IPS-15b (cell line): Measurements from ENCODE around the gene RIIAD1.
"Not testable (repeated sequence)": the region's sequence is repeated elsewhere in the genome, so short reads cannot be mapped to it uniquely, and the experiment has no call there.

Experiments
- H3K27me3 ChIP-seq: one replicate; pipeline ENCODE4 v1.6.1; 2013; ENCODE audit warnings: low read length; ENCODE audit not compliant: control insufficient read depth, insufficient read depth
- H3K36me3 ChIP-seq: one replicate; pipeline ENCODE4 v1.6.1; 2013; ENCODE audit warnings: low read length; ENCODE audit not compliant: control insufficient read depth, insufficient read depth
- H3K4me1 ChIP-seq: one replicate; pipeline ENCODE4 v1.6.1; 2013; ENCODE audit warnings: mild to moderate bottlenecking, low read length; ENCODE audit not compliant: control insufficient read depth, insufficient read depth
- H3K4me3 ChIP-seq: one replicate; pipeline ENCODE4 v1.5.1; 2013; ENCODE audit warnings: low read depth, low read length
- H3K9ac ChIP-seq: one replicate; pipeline ENCODE4 v1.6.1; 2013; ENCODE audit warnings: low read depth, mild to moderate bottlenecking, low read length
- H3K9me3 ChIP-seq: one replicate; pipeline ENCODE4 v1.6.1; 2013; ENCODE audit warnings: mild to moderate bottlenecking, low read length; ENCODE audit not compliant: control insufficient read depth, insufficient read depth

The RIIAD1 gene

DNA sequence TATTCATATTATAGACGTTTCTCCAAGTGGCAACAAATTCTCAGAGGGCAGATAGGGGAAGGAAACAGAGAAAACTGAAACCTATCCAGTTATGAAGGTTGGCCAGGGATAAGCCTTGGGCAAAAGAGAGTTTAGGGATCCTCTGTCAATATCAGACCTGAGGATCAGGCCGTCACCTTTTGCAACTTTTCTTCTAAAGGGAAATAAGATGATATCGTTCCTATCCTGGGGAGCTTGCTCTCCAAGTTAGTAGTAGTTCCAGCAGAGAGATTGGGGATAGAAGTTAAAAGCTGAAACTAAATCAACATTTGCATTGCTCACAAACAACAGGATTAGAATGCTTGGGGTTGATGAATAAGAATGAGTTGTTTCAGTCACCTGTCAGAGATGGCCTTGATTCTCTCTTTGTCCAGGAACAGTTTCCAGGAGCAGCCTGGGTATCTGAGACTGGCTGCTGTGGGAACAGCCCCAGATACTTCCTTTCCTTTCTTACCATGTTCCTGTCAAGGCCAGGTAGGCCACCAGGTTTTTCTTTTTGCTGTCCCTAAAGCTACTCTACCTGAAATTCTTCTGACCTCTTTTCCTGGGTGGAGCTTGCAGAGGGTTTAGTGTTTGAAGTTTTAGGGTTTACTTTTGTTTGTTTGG lies 2.5 kb downstream of the RIIAD1 start:
- Histone ChIP-seq H3K4me3 (no peak overlapping the region), H3K36me3 (no peaks in the 10 kb centered on the region), H3K9ac (no peak overlapping the region), H3K27me3 (peaks cover 46% of the 10 kb centered on the region), H3K4me1 (peaks cover 22% of the 10 kb centered on the region), H3K9me3 (no peaks in the 10 kb centered on the region)

DNA sequence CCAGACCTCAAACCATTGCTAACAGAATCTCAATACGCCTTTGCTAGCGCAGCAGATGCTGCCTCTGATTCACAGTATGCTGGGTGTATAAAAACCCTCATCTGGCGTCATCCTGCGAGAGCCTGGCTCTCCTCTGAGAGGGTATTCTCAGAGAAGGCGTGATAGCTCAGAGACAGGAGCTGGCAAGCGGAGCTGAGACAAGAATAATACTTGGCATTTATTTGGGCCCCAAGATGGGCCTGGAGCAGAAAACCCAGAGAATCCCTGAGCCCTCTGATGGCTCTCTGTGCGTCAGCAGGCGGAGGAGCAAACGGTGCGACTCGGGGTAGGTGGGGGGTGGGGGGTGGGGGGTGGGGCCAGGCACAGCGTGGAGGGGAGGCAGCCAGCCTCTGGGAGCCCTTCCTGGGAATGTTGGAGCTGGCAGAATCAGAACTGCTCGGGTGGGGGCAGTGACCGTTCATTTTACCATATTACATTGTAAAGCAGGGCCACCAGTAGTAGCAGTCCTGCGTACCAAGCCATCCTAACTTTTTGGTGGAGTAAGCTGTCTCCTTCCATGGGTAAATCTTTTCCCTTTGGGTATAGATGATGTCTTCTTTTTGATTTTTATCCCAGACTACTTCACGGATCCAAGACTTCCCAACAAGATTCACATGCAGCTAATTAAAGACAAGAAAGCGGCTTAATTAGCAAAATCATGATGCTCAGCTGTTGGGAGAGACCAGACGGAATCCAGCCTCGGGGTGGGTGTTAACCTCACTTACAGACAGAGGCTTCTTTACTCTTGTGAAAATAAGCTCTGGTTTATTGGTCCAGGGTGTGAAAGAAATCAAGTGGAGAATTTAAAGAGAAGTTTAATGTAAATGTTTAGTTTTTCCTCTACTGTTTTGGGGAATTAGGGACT lies 7.1 kb downstream of the RIIAD1 start:
- Histone ChIP-seq H3K27me3 (peaks cover 9% of the 10 kb centered on the region), H3K9ac (no peak overlapping the region), H3K4me3 (peak overlapping the region; percentile 27), H3K9me3 (no peaks in the 10 kb centered on the region), H3K36me3 (no peaks in the 10 kb centered on the region), H3K4me1 (peaks cover 21% of the 10 kb centered on the region)

DNA sequence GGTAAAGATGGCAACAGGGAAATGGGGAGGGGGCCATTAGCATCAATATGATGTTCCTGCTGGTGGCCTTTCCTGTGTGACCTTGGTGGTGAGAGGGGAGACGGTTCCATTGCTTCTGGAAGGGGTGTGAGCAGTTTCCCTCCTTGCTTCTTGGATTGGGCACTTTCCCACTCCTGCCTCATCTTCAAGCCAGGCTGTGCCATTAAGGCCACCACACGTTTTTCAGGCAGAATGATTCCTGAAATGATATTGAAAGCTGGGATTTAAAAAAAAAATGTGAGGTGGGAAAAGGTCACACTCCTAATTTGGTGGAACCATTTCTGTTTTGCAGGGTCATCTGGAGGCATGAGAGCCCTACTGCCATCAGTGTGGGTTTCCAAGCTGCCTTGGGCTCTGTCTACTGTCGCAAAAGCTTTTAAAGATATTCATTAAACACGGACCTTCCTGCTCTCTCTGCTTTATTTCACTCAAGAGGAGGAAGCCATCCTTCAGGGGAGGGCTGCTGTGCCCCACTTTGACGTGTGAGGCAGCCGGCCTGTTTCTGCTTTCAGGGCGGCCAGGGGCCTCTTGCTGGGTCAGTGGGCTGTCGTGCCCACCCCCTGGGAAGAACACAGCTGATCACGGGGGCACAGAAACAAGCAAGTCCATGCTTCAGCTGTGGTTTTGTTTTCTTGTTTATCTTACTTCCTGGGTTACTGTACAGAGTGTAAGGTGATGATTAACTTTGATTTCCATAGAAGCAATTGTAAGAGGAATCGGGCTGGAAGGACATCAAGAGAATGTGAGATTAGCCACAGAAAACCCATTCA lies 8.0 kb downstream of the RIIAD1 start:
- Histone ChIP-seq H3K27me3 (peaks cover 6% of the 10 kb centered on the region), H3K4me3 (no peak overlapping the region), H3K9ac (no peak overlapping the region), H3K4me1 (peaks cover 14% of the 10 kb centered on the region), H3K36me3 (no peaks in the 10 kb centered on the region), H3K9me3 (no peaks in the 10 kb centered on the region)

DNA sequence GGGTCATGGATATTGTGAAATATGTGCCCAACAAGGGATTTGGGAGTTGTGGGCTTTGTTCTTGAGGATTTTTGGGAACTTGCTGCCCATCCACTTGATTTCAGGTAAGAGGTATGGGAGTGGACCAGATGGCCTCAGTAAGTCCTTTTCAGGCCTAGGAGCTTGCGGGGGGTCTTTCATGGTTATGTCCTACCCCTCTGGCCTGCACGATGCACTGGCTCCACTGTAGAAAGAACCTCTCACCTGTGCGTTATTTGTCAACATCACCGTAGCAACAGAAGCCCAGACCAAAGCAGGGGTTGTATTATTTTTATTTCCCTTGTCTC lies 8.6 kb downstream of the RIIAD1 start:
- Histone ChIP-seq H3K9me3 (no peaks in the 10 kb centered on the region), H3K4me1 (peaks cover 12% of the 10 kb centered on the region), H3K9ac (no peak overlapping the region), H3K27me3 (peaks cover 6% of the 10 kb centered on the region), H3K36me3 (no peaks in the 10 kb centered on the region), H3K4me3 (no peak overlapping the region)

DNA sequence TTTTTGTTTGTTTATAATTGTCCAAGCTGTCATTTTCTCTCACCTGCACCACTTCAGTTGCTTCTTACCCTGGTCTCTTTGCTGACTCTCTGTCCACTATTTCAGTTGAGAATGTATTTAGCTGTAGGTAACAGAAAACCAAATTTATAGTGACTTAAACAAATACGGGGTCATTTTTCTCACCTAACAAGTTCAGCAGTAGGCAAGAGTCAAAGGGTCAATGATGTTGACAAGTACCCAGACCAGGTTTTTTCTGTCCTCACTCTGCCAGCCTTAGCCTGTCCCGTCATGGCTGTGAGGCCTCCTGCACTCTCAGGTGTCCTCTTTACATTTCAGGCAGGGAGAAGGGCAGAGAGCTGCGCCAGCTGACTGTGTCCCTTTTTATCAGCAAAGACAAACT lies 11.8 kb downstream of the RIIAD1 start:
- Histone ChIP-seq H3K9me3 (peaks cover 10% of the 10 kb centered on the region), H3K36me3 (no peaks in the 10 kb centered on the region), H3K9ac (no peak overlapping the region), H3K4me3 (no peak overlapping the region), H3K4me1 (peaks cover 6% of the 10 kb centered on the region), H3K27me3 (no peaks in the 10 kb centered on the region)

DNA sequence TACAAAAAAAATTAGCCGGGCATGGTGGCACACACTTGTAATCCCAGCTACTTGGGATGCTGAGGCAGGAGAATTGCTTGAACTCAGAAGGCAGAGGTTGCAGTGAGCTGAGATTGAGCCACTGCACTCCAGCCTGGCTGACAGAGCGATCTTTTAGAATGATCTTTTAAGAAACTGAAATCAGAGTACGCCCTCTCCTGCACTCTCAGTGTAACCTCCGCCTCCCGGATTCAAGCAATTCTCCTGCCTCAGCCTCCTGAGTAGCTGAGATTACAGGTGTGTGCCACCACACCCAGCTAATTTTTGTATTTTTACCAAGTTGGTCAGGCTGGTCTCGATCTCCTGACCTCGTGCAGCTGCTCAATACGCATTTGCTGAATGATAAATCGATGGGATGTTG lies 12.7 kb downstream of the RIIAD1 start:
- not testable (repeated sequence) for H3K4me3 ChIP-seq, H3K36me3 ChIP-seq, H3K4me1 ChIP-seq, H3K27me3 ChIP-seq, H3K9ac ChIP-seq
- H3K9me3 ChIP-seq, result peaks cover 10% of the 10 kb centered on the region

DNA sequence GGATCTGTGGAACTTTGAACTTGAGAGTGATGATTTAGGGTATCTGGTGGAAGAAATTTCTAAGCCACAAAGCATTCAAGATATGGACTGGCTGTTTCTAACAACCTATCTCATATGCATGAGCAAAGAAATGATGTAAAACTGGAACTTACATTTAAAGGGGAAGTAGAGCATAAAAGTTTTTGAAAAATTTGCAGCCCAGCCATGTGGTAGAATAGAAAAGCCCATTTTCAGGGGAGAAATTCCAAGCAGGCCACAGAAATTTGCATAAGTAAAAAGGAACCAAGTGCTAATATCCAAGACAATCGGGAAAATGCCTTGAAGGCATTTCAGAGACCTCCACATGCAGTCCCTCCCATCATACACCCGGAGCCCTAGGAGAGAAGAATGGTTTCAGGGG lies 15.7 kb downstream of the RIIAD1 start:
- Histone ChIP-seq H3K4me3 (no peak overlapping the region), H3K9me3 (peaks cover 10% of the 10 kb centered on the region), H3K4me1 (no peaks in the 10 kb centered on the region), H3K27me3 (no peaks in the 10 kb centered on the region), H3K9ac (no peak overlapping the region), H3K36me3 (no peaks in the 10 kb centered on the region)

DNA sequence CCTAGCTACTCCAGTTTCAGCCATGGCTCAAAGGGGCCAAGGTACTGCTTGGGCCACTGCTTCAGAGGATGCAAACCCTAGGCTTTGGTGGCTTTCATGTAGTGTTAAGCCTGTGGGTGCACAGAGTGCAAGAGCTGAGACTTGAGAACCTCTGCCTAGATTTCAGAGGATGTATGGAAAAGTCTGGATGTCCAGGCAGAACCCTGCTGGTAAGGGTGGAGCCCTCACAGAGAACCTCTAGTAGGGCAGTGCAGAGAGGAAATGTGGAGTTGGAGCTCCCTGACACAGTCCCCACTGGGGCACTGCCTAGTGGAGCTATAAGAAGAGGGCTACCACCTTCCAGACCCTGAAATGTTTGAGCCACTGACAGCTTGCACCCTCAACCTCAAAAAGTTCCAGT lies 16.2 kb downstream of the RIIAD1 start:
- H3K27me3 ChIP-seq, result no peaks in the 10 kb centered on the region
- no peaks in the 10 kb centered on the region for H3K4me1 ChIP-seq
- H3K9ac ChIP-seq, result no peak overlapping the region
- peaks cover 10% of the 10 kb centered on the region for H3K9me3 ChIP-seq
- H3K36me3 ChIP-seq, result no peaks in the 10 kb centered on the region
- H3K4me3 ChIP-seq, result no peak overlapping the region

DNA sequence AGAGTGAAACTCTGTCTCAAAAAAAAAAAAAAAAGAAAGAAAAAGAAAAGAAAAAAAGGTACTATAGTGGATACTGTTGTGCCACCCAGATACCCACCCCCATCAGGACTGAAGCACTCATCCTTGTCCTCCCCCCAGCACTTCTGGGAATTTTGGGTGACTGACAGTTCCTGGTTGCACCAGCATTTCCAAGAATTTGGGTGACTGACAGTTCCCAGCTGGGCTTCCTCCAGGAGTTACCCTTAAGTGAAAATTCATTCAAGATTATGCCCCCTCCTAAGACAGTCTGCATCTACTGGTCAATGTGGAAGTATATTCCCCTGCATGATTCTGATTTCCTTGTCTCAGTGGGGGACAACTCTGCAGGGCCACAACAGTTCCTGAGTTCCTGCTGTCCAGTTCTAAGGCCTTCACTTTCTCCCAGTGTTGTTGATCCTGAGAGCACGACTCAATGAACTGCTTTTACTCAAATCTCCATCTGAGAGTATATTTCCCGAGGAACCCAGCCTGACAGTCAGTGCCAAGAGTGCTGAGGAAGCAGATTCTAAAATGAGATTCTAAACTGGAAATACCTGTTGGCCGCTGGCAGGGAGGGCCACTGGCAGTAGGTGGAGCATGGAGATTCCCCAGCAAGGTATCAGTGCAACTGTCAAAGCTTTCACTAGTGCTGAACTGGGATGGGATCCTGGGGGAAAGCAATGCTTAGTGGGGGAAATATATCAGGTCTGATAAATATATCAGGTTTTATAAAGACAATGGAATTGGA lies 18.5 kb downstream of the RIIAD1 start:
- H3K36me3 ChIP-seq, result no peaks in the 10 kb centered on the region
- H3K27me3 ChIP-seq, result no peaks in the 10 kb centered on the region
- no peak overlapping the region for H3K4me3 ChIP-seq

DNA sequence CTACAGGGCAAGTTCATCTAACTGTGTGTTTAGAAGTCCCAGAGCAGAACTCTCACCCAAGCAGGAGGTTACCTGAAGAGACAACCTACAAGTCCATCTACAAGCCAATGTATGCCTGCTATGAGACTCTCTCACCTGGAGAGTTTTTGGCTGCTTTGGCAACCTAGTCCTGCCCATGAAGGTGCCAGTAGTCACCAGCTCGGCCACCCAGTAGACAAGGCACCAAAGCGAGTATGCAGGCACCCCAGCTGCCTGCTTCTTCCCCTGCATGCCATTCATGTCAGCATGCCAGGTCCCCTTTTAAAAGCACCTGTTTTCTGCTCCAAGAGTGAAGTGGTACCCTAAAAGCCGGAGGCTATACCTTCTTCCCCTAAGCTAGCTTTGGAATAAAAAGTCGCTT lies 20.2 kb downstream of the RIIAD1 start:
- peaks cover 10% of the 10 kb centered on the region for H3K9me3 ChIP-seq
- no peak overlapping the region for H3K9ac ChIP-seq
- H3K4me3 ChIP-seq, result no peak overlapping the region
- no peaks in the 10 kb centered on the region for H3K36me3 ChIP-seq
- no peaks in the 10 kb centered on the region for H3K27me3 ChIP-seq
- no peaks in the 10 kb centered on the region for H3K4me1 ChIP-seq

More for the DNA sequence above, 18.5 kb downstream of the RIIAD1 start:
- Histone ChIP-seq H3K9me3 (peaks cover 10% of the 10 kb centered on the region), H3K9ac (no peak overlapping the region), H3K4me1 (no peaks in the 10 kb centered on the region)

DNA sequence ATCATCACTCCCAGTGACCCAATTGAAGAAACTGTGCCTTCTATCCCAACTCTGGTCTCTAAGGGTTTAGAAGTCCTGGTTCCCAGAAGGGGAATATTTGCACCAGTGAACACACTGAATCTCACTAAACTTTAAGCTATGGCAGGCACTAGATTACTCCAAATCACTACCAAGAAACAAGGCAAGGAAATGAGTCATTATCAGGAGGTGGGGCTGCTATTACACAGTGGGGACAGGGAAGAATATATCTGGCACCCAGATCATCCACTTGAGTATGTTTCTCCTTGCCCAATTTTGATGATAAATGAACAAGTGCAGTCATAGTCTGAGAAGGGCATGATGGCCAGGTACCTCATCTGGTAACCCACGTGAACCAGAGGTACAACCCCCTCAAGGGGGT lies 35.0 kb downstream of the RIIAD1 start:
- Histone ChIP-seq H3K4me3 (no peak overlapping the region), H3K9ac (no peak overlapping the region), H3K27me3 (no peaks in the 10 kb centered on the region), H3K36me3 (peaks cover 8% of the 10 kb centered on the region), H3K9me3 (no peaks in the 10 kb centered on the region), H3K4me1 (no peaks in the 10 kb centered on the region)
